K562 (cell line): ENCODE measurements around the gene HFE. TPM values are rescaled to one million over a fixed set of nuclear protein-coding genes. Genes with fewer than 3 reads are reported as not detected.

Source experiments
- ATAC-seq: fragments of 200-7000 bp; cut with Tn5 transposase; 3 replicates; pipeline ENCODE4 v1.9.1; 2020; ENCODE audit warnings: moderate library complexity
- BruUV-seq: library from RNA; stranded (reverse); fragments of 400-500 nt; replicated peaks from 2 replicates; lab custom pipeline; 2021; lab: Mats Ljungman, UMichigan
- CTCF ChIA-PET: fragments of 300-600 bp; formaldehyde crosslinking; extraction: SDS; loops from one replicate; lab custom pipeline; 2021; ENCODE audit warnings: low intra/inter-chr PET ratio; lab: Yijun Ruan, JAX
- POLR2A ChIA-PET: fragments of 300-600, 350-650 bp; sonication (Branson Sonifier 250); formaldehyde crosslinking; extraction: SDS; loops from one replicate; lab custom pipeline; 2021; ENCODE audit warnings: antibody characterized with exemption, inconsistent platforms; lab: Yijun Ruan, JAX
- DNase-seq, 4 experiments: peaks; one replicate each; pipeline versions ENCODE4 v3.0.0 to v3.0.0-alpha.2; 2011 to 2018; ENCODE audit warnings: low spot score in 3 of 4, mixed read lengths in 3 of 4; ENCODE audit errors: extremely low read depth in 1 of 4
- FAIRE-seq: peaks from 2 replicates; lab custom pipeline; 2011; peaks lifted over from hg19 to GRCh38; lab: Jason Lieb, UNC
- H2AFZ ChIP-seq: 2 replicates; pipeline ENCODE4 v1.6.0; 2011; ENCODE audit warnings: low read depth, low read length, control low read depth, inconsistent platforms
- H3K27ac ChIP-seq: fragments of 200-600 bp; 3 replicates; pipeline ENCODE4 v1.8.0; 2011; ENCODE audit warnings: low read depth, mild to moderate bottlenecking, control low read depth, inconsistent platforms, low read length, moderate library complexity, mixed read lengths; ENCODE audit errors: extremely low read depth
- H3K27me3 ChIP-seq, 2 experiments: fragments of 300-600 bp in 1 of 2; 2 replicates in 1 of 2; 3 replicates in 1 of 2; pipeline versions ENCODE4 v1.6.0 to v1.8.0; 2011; ENCODE audit warnings: inconsistent platforms in 2 of 2, low read length in 2 of 2, mild to moderate bottlenecking in 1 of 2, mixed read lengths in 1 of 2, moderate library complexity in 1 of 2; ENCODE audit not compliant: control insufficient read depth in 2 of 2, insufficient read depth in 2 of 2
- H3K36me3 ChIP-seq: fragments of 300-600 bp; 3 replicates; pipeline ENCODE4 v1.8.0; 2011; ENCODE audit warnings: mild to moderate bottlenecking, low read length, inconsistent platforms; ENCODE audit not compliant: control insufficient read depth, insufficient read depth
- H3K4me1 ChIP-seq, 2 experiments: fragments of 200-600 bp in 1 of 2; replicated peaks in 1 of 2; 2 replicates in 1 of 2; 3 replicates in 1 of 2; pipeline versions ENCODE4 v1.5.1 to v1.8.0; 2011; ENCODE audit warnings: inconsistent platforms in 2 of 2, low read length in 2 of 2, mild to moderate bottlenecking in 1 of 2, mixed read lengths in 1 of 2, moderate library complexity in 1 of 2; ENCODE audit not compliant: control insufficient read depth in 2 of 2, insufficient read depth in 2 of 2
- H3K4me2 ChIP-seq: 2 replicates; pipeline ENCODE4 v1.6.1; 2011; ENCODE audit warnings: low read length, control low read depth, inconsistent platforms, mixed read lengths; ENCODE audit not compliant: insufficient read depth
- H3K4me3 ChIP-seq: fragments of 200-600 bp; sonication (generic), shearing (Covaris generic); 2 replicates; pipeline ENCODE4 v1.5.1; 2016; ENCODE audit warnings: control low read depth, inconsistent platforms
- H3K79me2 ChIP-seq: fragments of 200-600 bp; 3 replicates; pipeline ENCODE4 v1.8.0; 2011; ENCODE audit warnings: low read length, inconsistent platforms; ENCODE audit not compliant: control insufficient read depth, insufficient read depth
- H3K9ac ChIP-seq, 2 experiments: 2 replicates each; pipeline versions ENCODE4 v1.6.0 to v1.6.1; 2011; ENCODE audit warnings: low read depth in 2 of 2, low read length in 2 of 2, control low read depth in 1 of 2, inconsistent platforms in 1 of 2, mild to moderate bottlenecking in 1 of 2, mixed read lengths in 1 of 2; ENCODE audit not compliant: insufficient read depth in 1 of 2
- H3K9me1 ChIP-seq: one replicate; pipeline ENCODE4 v1.6.0; 2011; ENCODE audit warnings: inconsistent platforms, mild to moderate bottlenecking, low read length, moderate library complexity; ENCODE audit not compliant: control insufficient read depth, insufficient read depth
- H3K9me3 ChIP-seq: replicated peaks from 2 replicates; pipeline ENCODE4 v1.5.1; 2011; ENCODE audit warnings: low read depth, low read length, inconsistent platforms; ENCODE audit not compliant: control insufficient read depth, insufficient read depth
- H4K20me1 ChIP-seq: replicated peaks from 2 replicates; pipeline ENCODE4 v1.6.1; 2011; ENCODE audit warnings: low read length, inconsistent platforms, mixed read lengths; ENCODE audit not compliant: control insufficient read depth, insufficient read depth
- CCAR2 ChIP-seq: fragments of 200-400 bp; formaldehyde crosslinking; IDR thresholded peaks from 2 replicates; pipeline ENCODE4 v1.6.1; 2017; ENCODE audit warnings: mild to moderate bottlenecking, low read depth, low read length
- CREB1 ChIP-seq, 2 experiments: sonication (generic) in 1 of 2; formaldehyde crosslinking in 1 of 2; IDR thresholded peaks; 2 replicates each; pipeline versions ENCODE4 v1.6.1 to v1.8.0; 2012 to 2022; ENCODE audit warnings: inconsistent platforms in 1 of 2, mild to moderate bottlenecking in 1 of 2, missing genetic modification reagents in 1 of 2, moderate library complexity in 1 of 2
- CSDE1 ChIP-seq, 2 experiments: fragments of 450-650 bp; IDR thresholded peaks; 2 replicates each; pipeline ENCODE4 v1.6.1; 2016; ENCODE audit warnings: mild to moderate bottlenecking in 1 of 2
- CTBP1 ChIP-seq: fragments of 450-650 bp; IDR thresholded peaks from 2 replicates; pipeline ENCODE4 v1.6.1; 2016; ENCODE audit warnings: borderline replicate concordance
- JUN ChIP-seq, 2 experiments: sonication (generic) in 1 of 2; formaldehyde crosslinking in 1 of 2; IDR thresholded peaks; 2 replicates each; pipeline versions ENCODE4 v1.6.1 to v1.8.0; 2012 to 2022; ENCODE audit warnings: borderline replicate concordance in 2 of 2, mild to moderate bottlenecking in 2 of 2, improper control_type of control experiment in 1 of 2, low read depth in 1 of 2, low read length in 1 of 2, missing genetic modification reagents in 1 of 2
- MCM5 ChIP-seq: fragments of 450-650 bp; IDR thresholded peaks from 2 replicates; pipeline ENCODE4 v1.6.1; 2016; ENCODE audit warnings: low read depth
- MEF2A ChIP-seq: IDR thresholded peaks from 2 replicates; pipeline ENCODE4 v1.6.1; 2011; ENCODE audit warnings: low read depth, mild to moderate bottlenecking, low read length, moderate library complexity; ENCODE audit not compliant: control insufficient read depth
- ZNF57 ChIP-seq: fragments of 450-650 bp; formaldehyde crosslinking; IDR thresholded peaks from 2 replicates; pipeline ENCODE4 v1.4.0; 2020; ENCODE audit warnings: mild to moderate bottlenecking, moderate library complexity
- ZNF778 ChIP-seq: fragments of 450-650 bp; formaldehyde crosslinking; IDR thresholded peaks from 2 replicates; pipeline ENCODE4 v1.4.0; 2020; ENCODE audit warnings: mild to moderate bottlenecking, moderate library complexity
- WGBS: fragments of 100-300 bp; shearing (Covaris generic); methylation state at CpG from one replicate; pipeline ENCODE4 v1.1.6; 2016; ENCODE audit warnings: low coverage, mixed read lengths; ENCODE audit not compliant: insufficient coverage; ENCODE audit errors: missing lambda C conversion rate; 5-methylcytosine and 5-hydroxymethylcytosine counted together
- in situ Hi-C: fragments of 300-500 bp; cut with MboI; formaldehyde crosslinking; loops from 4 replicates; pipeline ENCODE4 v1.15.0; 2018; ENCODE audit warnings: inconsistent platforms, mixed read lengths
- intact Hi-C: fragments of 100-400 bp; cut with micrococcal nuclease; formaldehyde crosslinking; loops from 2 replicates; pipeline ENCODE4 v1.14.2; 2022
- polyA plus RNA-seq, 8 experiments: library from polyadenylated mRNA; depleted of rRNA in 4 of 8; stranded (reverse) in 5 of 8; unstranded in 3 of 8; fragments of >200 nt; fragmentation: Nextera tagmentation in 2 of 8; fragmentation: Illumina TruSeq in 1 of 8; extraction: Ambion mirVana in 2 of 8; extraction: Trizol in 1 of 8; gene quantifications; 2 replicates each; pipeline versions ENCODE4 v1.2.1 to v1.2.3, GENCODE V29; 2011 to 2014; ENCODE audit warnings: inconsistent platforms in 1 of 8, missing spikeins in 1 of 8
- total RNA-seq, 7 experiments: library from RNA; depleted of rRNA in 6 of 7; stranded (reverse); fragments of >200 nt in 6 of 7; fragmentation: Illumina TruSeq in 2 of 7; extraction: Trizol in 2 of 7; gene quantifications; 2 replicates each; pipeline versions ENCODE4 v1.2.1 to v1.2.3, GENCODE V29; 2011 to 2021; ENCODE audit warnings: low replicate concordance in 1 of 7
- TF ChIP-seq, protein P1 (sequence below): fragments of 450-650 bp; IDR thresholded peaks from 2 replicates; pipeline ENCODE4 v1.7.0; 2016; ENCODE audit warnings: borderline replicate concordance
- TF ChIP-seq, protein P2 (sequence below): fragments of 250-450 bp; sonication (Bioruptor Pico); IDR thresholded peaks from 2 replicates; pipeline ENCODE4 v1.6.1; 2021; ENCODE audit warnings: mild to moderate bottlenecking
- TF ChIP-seq, protein P3 (sequence below): sonication (generic); formaldehyde crosslinking; IDR thresholded peaks from 2 replicates; pipeline ENCODE4 v1.8.1; 2023; ENCODE audit warnings: mild to moderate bottlenecking, missing genetic modification reagents
- TF ChIP-seq, protein P4 (sequence below): fragments of 450-650 bp; IDR thresholded peaks from 2 replicates; pipeline ENCODE4 v1.7.1; 2018; ENCODE audit warnings: mild to moderate bottlenecking, low read depth; ENCODE audit not compliant: partially characterized antibody

The HFE gene
- total and polyA plus RNA-seq, 9 of the 15 experiments (the other 6 are each of a cell fraction or from before 2014, with no cell fraction given), result 0.14 to 1.2 (median 0.76) TPM

DNA sequence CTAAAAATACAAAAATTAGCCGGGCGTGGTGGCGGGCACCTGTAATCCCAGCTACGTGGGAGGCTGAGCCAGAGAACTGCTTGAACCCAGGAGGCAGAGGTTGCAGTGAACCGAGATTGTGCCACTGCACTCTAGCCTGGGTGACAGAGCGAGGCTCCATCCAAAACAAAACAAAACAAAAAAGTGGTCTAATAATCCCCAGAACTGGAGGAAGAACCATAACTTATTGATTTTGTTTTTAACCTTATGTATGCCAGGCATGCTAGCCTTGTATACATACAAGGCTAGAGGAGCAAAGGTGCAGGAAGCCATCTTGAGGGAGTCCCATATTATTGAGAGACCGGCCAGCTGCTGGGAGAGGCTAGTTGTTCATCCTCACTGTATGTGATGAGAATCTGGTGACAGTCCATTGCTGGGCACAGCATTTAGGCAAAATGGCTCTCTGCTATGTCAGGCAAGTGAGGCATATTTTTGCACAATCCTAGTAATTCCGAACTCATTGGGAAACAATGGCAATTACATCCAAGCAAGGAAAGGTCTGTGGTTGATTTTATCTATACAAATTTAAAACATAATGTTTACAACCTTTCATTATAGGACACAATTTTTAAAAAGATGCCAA, 18.0 kb downstream of the HFE start (continued):
- no peak for TF ChIP-seq ZNF778 (CRISPR knock-in tag)
- no peak for TF ChIP-seq CCAR2
- no peak for TF ChIP-seq JUN (IDR thresholded peaks at IDR 0.05; ENCODE audit: borderline replicate concordance, low read depth, low read length)
- TF ChIP-seq JUN (CRISPR knock-in tag; IDR thresholded peaks at IDR 0.05; ENCODE audit: borderline replicate concordance), result no peak
- TF ChIP-seq MCM5, result no peak
- no peak for TF ChIP-seq MEF2A
- TF ChIP-seq, protein P1, sequence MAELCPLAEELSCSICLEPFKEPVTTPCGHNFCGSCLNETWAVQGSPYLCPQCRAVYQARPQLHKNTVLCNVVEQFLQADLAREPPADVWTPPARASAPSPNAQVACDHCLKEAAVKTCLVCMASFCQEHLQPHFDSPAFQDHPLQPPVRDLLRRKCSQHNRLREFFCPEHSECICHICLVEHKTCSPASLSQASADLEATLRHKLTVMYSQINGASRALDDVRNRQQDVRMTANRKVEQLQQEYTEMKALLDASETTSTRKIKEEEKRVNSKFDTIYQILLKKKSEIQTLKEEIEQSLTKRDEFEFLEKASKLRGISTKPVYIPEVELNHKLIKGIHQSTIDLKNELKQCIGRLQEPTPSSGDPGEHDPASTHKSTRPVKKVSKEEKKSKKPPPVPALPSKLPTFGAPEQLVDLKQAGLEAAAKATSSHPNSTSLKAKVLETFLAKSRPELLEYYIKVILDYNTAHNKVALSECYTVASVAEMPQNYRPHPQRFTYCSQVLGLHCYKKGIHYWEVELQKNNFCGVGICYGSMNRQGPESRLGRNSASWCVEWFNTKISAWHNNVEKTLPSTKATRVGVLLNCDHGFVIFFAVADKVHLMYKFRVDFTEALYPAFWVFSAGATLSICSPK, result no peak

DNA sequence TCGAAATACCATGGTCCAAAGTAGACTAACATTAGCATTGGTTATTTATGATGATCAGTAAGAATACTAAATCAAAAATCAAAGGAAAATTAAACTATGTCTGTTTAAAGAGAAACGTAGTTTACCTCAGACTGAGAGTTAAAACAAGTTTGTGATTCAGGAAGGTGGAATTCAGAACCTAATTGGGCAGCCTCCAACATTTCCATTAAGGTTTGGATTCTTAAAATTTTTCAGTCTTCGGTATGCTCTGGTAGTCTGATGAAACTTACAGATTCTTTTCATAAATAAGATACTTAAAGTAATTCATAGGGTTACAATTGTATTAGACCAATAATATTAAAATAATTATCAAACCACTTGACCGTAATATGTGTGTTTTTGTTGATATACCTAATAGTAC, 18.6 kb downstream of the HFE start:
- POLR2A ChIA-PET, result interaction anchor here (0.5 to 5.7 kb wide), 12 partner anchors 9 to 111 kb away, joined by 3 to 155 read pairs (median 12); a partner anchor contains a TSS
- H3K27me3 ChIP-seq, result no peaks in the 10 kb centered on the region
- in situ Hi-C loops (no loop called here), intact Hi-C loops (no loop called here)
- peaks cover 3% of the 10 kb centered on the region; the same call in 1 of the 2 replicates for H3K9me3 ChIP-seq
- H3K9ac ChIP-seq, result no peak overlapping the region
- FAIRE-seq (no peak), DNase-seq (no peak), ATAC-seq (no peak)
- 93% methylated on average over 4 of the region's 4 CpGs for WGBS
- H3K36me3 ChIP-seq, result peaks cover 9% of the 10 kb centered on the region; the same call in 2 of the 3 replicates
- H3K4me2 ChIP-seq, result no peak overlapping the region
- no peak overlapping the region for H3K27ac ChIP-seq
- peaks cover 3 to 20% of the 10 kb centered on the region in 2 experiments; a peak in 3 of 5 replicates for H3K4me1 ChIP-seq
- H4K20me1 ChIP-seq, result no peaks in the 10 kb centered on the region
- H3K4me3 ChIP-seq, result no peak overlapping the region
- CTCF ChIA-PET, result interaction anchor here (0.6 kb wide), 1 partner anchor 43 kb away, joined by 10 read pairs; no protein-coding TSS in a partner anchor
- peaks cover 5% of the 10 kb centered on the region; the same call in 1 of the 3 replicates for H3K79me2 ChIP-seq
- no TSS peak for BruUV-seq
- no peak overlapping the region for H2AFZ ChIP-seq
- H3K9me1 ChIP-seq, result no peaks in the 10 kb centered on the region
- no peak for TF ChIP-seq CTBP1
- TF ChIP-seq, protein P2, sequence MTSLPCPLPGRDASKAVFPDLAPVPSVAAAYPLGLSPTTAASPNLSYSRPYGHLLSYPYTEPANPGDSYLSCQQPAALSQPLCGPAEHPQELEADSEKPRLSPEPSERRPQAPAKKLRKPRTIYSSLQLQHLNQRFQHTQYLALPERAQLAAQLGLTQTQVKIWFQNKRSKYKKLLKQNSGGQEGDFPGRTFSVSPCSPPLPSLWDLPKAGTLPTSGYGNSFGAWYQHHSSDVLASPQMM (CRISPR knock-in tag), result no peak
- TF ChIP-seq, protein P3, sequence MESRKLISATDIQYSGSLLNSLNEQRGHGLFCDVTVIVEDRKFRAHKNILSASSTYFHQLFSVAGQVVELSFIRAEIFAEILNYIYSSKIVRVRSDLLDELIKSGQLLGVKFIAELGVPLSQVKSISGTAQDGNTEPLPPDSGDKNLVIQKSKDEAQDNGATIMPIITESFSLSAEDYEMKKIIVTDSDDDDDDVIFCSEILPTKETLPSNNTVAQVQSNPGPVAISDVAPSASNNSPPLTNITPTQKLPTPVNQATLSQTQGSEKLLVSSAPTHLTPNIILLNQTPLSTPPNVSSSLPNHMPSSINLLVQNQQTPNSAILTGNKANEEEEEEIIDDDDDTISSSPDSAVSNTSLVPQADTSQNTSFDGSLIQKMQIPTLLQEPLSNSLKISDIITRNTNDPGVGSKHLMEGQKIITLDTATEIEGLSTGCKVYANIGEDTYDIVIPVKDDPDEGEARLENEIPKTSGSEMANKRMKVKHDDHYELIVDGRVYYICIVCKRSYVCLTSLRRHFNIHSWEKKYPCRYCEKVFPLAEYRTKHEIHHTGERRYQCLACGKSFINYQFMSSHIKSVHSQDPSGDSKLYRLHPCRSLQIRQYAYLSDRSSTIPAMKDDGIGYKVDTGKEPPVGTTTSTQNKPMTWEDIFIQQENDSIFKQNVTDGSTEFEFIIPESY (CRISPR knock-in tag), result no peak
- TF ChIP-seq CSDE1 (IDR thresholded peaks at IDR 0.05), result no peak
- TF ChIP-seq, protein P4, sequence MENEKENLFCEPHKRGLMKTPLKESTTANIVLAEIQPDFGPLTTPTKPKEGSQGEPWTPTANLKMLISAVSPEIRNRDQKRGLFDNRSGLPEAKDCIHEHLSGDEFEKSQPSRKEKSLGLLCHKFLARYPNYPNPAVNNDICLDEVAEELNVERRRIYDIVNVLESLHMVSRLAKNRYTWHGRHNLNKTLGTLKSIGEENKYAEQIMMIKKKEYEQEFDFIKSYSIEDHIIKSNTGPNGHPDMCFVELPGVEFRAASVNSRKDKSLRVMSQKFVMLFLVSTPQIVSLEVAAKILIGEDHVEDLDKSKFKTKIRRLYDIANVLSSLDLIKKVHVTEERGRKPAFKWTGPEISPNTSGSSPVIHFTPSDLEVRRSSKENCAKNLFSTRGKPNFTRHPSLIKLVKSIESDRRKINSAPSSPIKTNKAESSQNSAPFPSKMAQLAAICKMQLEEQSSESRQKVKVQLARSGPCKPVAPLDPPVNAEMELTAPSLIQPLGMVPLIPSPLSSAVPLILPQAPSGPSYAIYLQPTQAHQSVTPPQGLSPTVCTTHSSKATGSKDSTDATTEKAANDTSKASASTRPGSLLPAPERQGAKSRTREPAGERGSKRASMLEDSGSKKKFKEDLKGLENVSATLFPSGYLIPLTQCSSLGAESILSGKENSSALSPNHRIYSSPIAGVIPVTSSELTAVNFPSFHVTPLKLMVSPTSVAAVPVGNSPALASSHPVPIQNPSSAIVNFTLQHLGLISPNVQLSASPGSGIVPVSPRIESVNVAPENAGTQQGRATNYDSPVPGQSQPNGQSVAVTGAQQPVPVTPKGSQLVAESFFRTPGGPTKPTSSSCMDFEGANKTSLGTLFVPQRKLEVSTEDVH, result no peak
- no peak for TF ChIP-seq CREB1 (IDR thresholded peaks at IDR 0.05)
- TF ChIP-seq CREB1 (CRISPR knock-in tag; IDR thresholded peaks at IDR 0.05), result no peak
- no peak for TF ChIP-seq ZNF57 (CRISPR knock-in tag)
